Heart left ventricle (tissue), 16 donors: ENCODE results near the gene RBMX. TPM values are rescaled to one million over a fixed set of nuclear protein-coding genes. Genes with fewer than 3 reads are reported as not detected.
"Not testable (repeated sequence)": the region's sequence is repeated elsewhere in the genome, so short reads cannot be mapped to it uniquely, and the experiment has no call there.

ENCODE experiments used
- ATAC-seq, 4 donors: fragments of 200-7000 bp; cut with Tn5 transposase; one replicate each; pipeline ENCODE4 v1.9.1; 2020 to 2022; ENCODE audit warnings: moderate library complexity in 4 of 4, mild to moderate bottlenecking in 3 of 4, moderate number of reproducible peaks in 1 of 4
- DNase-seq, 5 donors: peaks; one replicate each; pipeline ENCODE4 v3.0.0-alpha.2; 2020
- H3K27ac ChIP-seq, 12 donors: fragments of 200-600 bp; sonication (generic) in 4 of 12; one replicate each; pipeline versions ENCODE4 v1.5.0 to v1.8.0; 2016 to 2022; ENCODE audit warnings: mild to moderate bottlenecking in 2 of 12
- H3K27me3 ChIP-seq, 9 donors: fragments of 200-600 bp; sonication (generic) in 2 of 9; one replicate each; pipeline versions ENCODE4 v1.5.1 to v1.8.0; 2016 to 2022; ENCODE audit warnings: mild to moderate bottlenecking in 3 of 9
- H3K36me3 ChIP-seq, 9 donors: fragments of 200-600 bp; sonication (generic) in 2 of 9; one replicate each; pipeline versions ENCODE4 v1.5.0 to v1.8.0; 2018 to 2022; ENCODE audit warnings: mild to moderate bottlenecking in 2 of 9
- H3K4me1 ChIP-seq, 12 donors: fragments of 200-600 bp; sonication (generic) in 4 of 12; one replicate each; pipeline versions ENCODE4 v1.5.0 to v1.8.0; 2016 to 2022; ENCODE audit warnings: mild to moderate bottlenecking in 3 of 12
- H3K4me3 ChIP-seq, 12 donors: fragments of 200-600 bp; sonication (generic) in 4 of 12; one replicate each; pipeline versions ENCODE4 v1.5.0 to v1.8.0; 2017 to 2022; ENCODE audit warnings: mild to moderate bottlenecking in 9 of 12, moderate library complexity in 4 of 12
- H3K9me3 ChIP-seq, 12 donors: fragments of 200-600 bp; sonication (generic) in 4 of 12; one replicate each; pipeline versions ENCODE4 v1.5.0 to v1.8.0; 2016 to 2022; ENCODE audit warnings: mild to moderate bottlenecking in 1 of 12
- POLR2A ChIP-seq, 2 donors: fragments of 450-650 bp; IDR thresholded peaks; one replicate each; pipeline ENCODE4 v1.6.1; 2017; ENCODE audit warnings: antibody characterized with exemption in 2 of 2, mild to moderate bottlenecking in 2 of 2, moderate library complexity in 2 of 2
- WGBS, 4 donors: extraction: QIAGEN DNeasy Blood & Tissue Kit in 2 of 4; methylation state at CpG; one replicate each; pipeline versions ENCODE4 v1.1.5 to v1.1.7; 2013 to 2018; 5-methylcytosine and 5-hydroxymethylcytosine counted together
- intact Hi-C, 10 donors: fragments of 100-400 bp; cut with DNase I; formaldehyde crosslinking; loops; one replicate each; pipeline versions ENCODE4 v1.11.1 to v1.14.2; 2022
- polyA plus RNA-seq, 2 donors: library from polyadenylated mRNA; stranded (reverse); fragments of 200-250 nt; gene quantifications; one replicate each; pipeline ENCODE4 v1.2.3, GENCODE V29; 2013
- total RNA-seq, 9 donors: library from RNA; depleted of rRNA in 2 of 9; stranded (reverse); fragments of >200 nt in 2 of 9; fragmentation: NEBNext Ultra II Directional in 3 of 9; extraction: Animal tissue kit (Norgen Biotek cat#: 25700) in 3 of 9; gene quantifications; one replicate each; pipeline versions ENCODE4 v1.1.0 to v1.2.4, GENCODE V29; 2016 to 2023
- TF ChIP-seq, protein P1 (sequence below), 12 donors: fragments of 200-600 bp; sonication (generic) in 4 of 12; IDR thresholded peaks; one replicate each; pipeline versions ENCODE4 v1.5.0 to v1.8.0; 2018 to 2022; ENCODE audit warnings: antibody characterized with exemption in 12 of 12, mild to moderate bottlenecking in 5 of 12
- donor health status: ischemic (EF 13 %, LVEDD 7.1; RV severe dilation, severe dysfunction).
- donor health status: healthy with polysubstance abuse.
- donor health status: DM: no; HTN: yes; CAD: no.
- donor health status: DM: no; HTN: no; CAD: no.
- donor health status: ischemic (EF 25% LVEDD 6.9; RV normal size, moderate dysfunction).
- donor health status: ischemic (EF 25% LVEDD 5.7; RV mildly dilated, moderate dysfunction).
- donor health status: healthy.
- donor health status: DM: yes; HTN: yes; CAD: no.
- donor health status: ischemic (EF 35%, LVEDD 5.7; RV mildly dilated, moderate dysfunction).
- donor health status: nonischemic (EF 11% LVEDD 7.7; RV severe dilation, severe dysfunction).
- donor health status: DM: yes; HTN: yes; CAD: no.
- donor health status: PGD.
- donor health status: ischemic (EF 29% LVEDD 5.4; RV normal size, mild dysfunction).
- donor health status: nonischemic (EF 23%, LVEDD 6.1; RV moderate dilation, normal function).

Gene RBMX
- total and polyA plus RNA-seq, 11 donors = 60.3 to 182 (median 89.9) TPM

GRCh38 chrX:136899221-136899620 lies 18.7 kb upstream of the RBMX start:
- H3K4me3 ChIP-seq = no peak overlapping the region
- H3K27ac ChIP-seq = no peak overlapping the region
- H3K27me3 ChIP-seq = no peaks in the 10 kb centered on the region
- 74 to 83% (median 78%) methylated on average over 1 of the region's 1 CpG for WGBS, 4 donors
- no peaks in the 10 kb centered on the region for H3K9me3 ChIP-seq
- DNase-seq (no peak), ATAC-seq (no peak)
- intact Hi-C loops = no loop called here
- TF ChIP-seq, protein P1, sequence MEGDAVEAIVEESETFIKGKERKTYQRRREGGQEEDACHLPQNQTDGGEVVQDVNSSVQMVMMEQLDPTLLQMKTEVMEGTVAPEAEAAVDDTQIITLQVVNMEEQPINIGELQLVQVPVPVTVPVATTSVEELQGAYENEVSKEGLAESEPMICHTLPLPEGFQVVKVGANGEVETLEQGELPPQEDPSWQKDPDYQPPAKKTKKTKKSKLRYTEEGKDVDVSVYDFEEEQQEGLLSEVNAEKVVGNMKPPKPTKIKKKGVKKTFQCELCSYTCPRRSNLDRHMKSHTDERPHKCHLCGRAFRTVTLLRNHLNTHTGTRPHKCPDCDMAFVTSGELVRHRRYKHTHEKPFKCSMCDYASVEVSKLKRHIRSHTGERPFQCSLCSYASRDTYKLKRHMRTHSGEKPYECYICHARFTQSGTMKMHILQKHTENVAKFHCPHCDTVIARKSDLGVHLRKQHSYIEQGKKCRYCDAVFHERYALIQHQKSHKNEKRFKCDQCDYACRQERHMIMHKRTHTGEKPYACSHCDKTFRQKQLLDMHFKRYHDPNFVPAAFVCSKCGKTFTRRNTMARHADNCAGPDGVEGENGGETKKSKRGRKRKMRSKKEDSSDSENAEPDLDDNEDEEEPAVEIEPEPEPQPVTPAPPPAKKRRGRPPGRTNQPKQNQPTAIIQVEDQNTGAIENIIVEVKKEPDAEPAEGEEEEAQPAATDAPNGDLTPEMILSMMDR (IDR thresholded peaks at IDR 0.05) = no peak
- TF ChIP-seq POLR2A (IDR thresholded peaks at IDR 0.05) = no peak
- no peaks in the 10 kb centered on the region for H3K4me1 ChIP-seq
- no peaks in the 10 kb centered on the region for H3K36me3 ChIP-seq

GRCh38 chrX:136898752-136899151 lies 18.2 kb upstream of the RBMX start:
- H3K27me3 ChIP-seq, H3K4me1 ChIP-seq, H3K4me3 ChIP-seq, DNase-seq, intact Hi-C loops, ATAC-seq, H3K9me3 ChIP-seq, H3K36me3 ChIP-seq, H3K27ac ChIP-seq: not testable (repeated sequence)
- WGBS, 4 donors = 73 to 85% (median 79%) methylated on average over 7 of the region's 7 CpGs

GRCh38 chrX:136896121-136896914 lies 15.8 kb upstream of the RBMX start:
- Histone ChIP-seq H3K9me3 (no peaks in the 10 kb centered on the region), H3K27ac (no peak overlapping the region), H3K36me3 (no peaks in the 10 kb centered on the region), H3K4me3 (no peak overlapping the region), H3K27me3 (no peaks in the 10 kb centered on the region), H3K4me1 (no peaks in the 10 kb centered on the region)
- DNase-seq = no peak
- ATAC-seq = no peak
- WGBS, 4 donors = 59 to 69% (median 66%) methylated on average over 7 of the region's 7 CpGs
- no peak for TF ChIP-seq POLR2A (IDR thresholded peaks at IDR 0.05)
- TF ChIP-seq, protein P1 (IDR thresholded peaks at IDR 0.05) = no peak
- intact Hi-C loops = no loop called here

DNA sequence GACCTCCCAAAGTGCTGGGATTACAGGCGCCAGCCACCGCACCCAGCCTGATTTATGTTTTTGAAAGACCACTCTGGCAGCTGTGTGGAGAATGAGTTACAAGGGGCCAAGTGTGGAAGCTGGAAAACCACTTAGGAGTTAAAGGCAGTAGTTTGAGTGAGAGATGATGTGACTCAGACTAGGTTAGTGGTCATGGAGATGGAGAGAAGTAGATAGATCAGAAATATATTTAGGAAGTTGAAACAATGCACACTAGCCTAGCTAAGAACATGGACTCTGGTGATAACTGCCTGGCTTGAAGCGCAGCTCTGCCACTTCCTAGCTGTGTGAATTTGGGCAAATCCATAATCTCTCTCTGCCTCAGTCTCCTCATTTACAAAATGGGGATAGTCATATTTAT lies 11.9 kb upstream of the RBMX start:
- TF ChIP-seq POLR2A (IDR thresholded peaks at IDR 0.05) = no peak
- TF ChIP-seq, protein P1 (IDR thresholded peaks at IDR 0.05) = no peak
- Histone ChIP-seq H3K4me1 (no peaks in the 10 kb centered on the region), H3K27ac (no peak overlapping the region), H3K36me3 (no peaks in the 10 kb centered on the region), H3K27me3 (no peaks in the 10 kb centered on the region), H3K4me3 (no peak overlapping the region), H3K9me3 (no peaks in the 10 kb centered on the region)
- intact Hi-C loops = no loop called here
- ATAC-seq (no peak), DNase-seq (no peak)
- 82 to 98% (median 91%) methylated on average over 3 of the region's 3 CpGs for WGBS, 4 donors

- DNase-seq, H3K4me1 ChIP-seq, H3K9me3 ChIP-seq, intact Hi-C loops, H3K36me3 ChIP-seq, H3K27ac ChIP-seq, H3K4me3 ChIP-seq, H3K27me3 ChIP-seq, ATAC-seq: not testable (repeated sequence)
- 85 to 95% (median 91%) methylated on average over 6 of the region's 6 CpGs for WGBS, 4 donors
Observed at GRCh38 chrX:136890596-136890995, 10.1 kb upstream of the RBMX start.
